K562 (cell line): ENCODE results near the gene RNGTT.

Source experiments
- EP300 ChIP-seq: IDR thresholded peaks from 2 replicates; pipeline ENCODE4 v1.6.1; 2012; ENCODE audit warnings: low read length, improper control_type of control experiment
- GABPA ChIP-seq: fragments of 200-800 bp; sonication (Bioruptor generic); conservative IDR thresholded peaks from 2 replicates; pipeline ENCODE4 v1.6.1; 2016; ENCODE audit warnings: low read depth, missing genetic modification characterization, missing compliant biosample characterization
- LEF1 ChIP-seq: fragments of 450-650 bp; IDR thresholded peaks from 2 replicates; pipeline ENCODE4 v1.6.1; 2016; ENCODE audit warnings: mild to moderate bottlenecking

GRCh38 chr6:88633782-88634181 lies 329.6 kb downstream of the RNGTT start:
- TF ChIP-seq LEF1 (no peak), GABPA (no peak), EP300 (no peak)
